Prostate gland (tissue), 2 donors: ENCODE data around the gene TOMM5.

Source experiments
- CTCF ChIP-seq, 4 experiments: fragments of 200-600 bp in 2 of 4; fragments of 450-650 bp in 2 of 4; sonication (generic) in 2 of 4; IDR thresholded peaks; 1 replicate in 3 of 4; 2 replicates in 1 of 4; pipeline ENCODE4 v1.5.1; 2016 to 2019; ENCODE audit warnings: antibody characterized with exemption in 4 of 4, mild to moderate bottlenecking in 2 of 4, moderate library complexity in 2 of 4
- POLR2A ChIP-seq: fragments of 450-650 bp; IDR thresholded peaks from one replicate; pipeline ENCODE4 v1.6.1; 2016; ENCODE audit warnings: antibody characterized with exemption, mild to moderate bottlenecking

GRCh38 chr9:37564916-37565315 is 27.5 kb downstream of the TOMM5 start:
- TF ChIP-seq CTCF (IDR thresholded peaks at IDR 0.05) (no peak), POLR2A (no peak)
